Cardiac septum (tissue), 1 donor: ENCODE data around the gene PRIMA1. TPM values are rescaled to one million over a fixed set of nuclear protein-coding genes. Genes with fewer than 3 reads are reported as not detected.

Experiments used
- DNase-seq: peaks from one replicate; pipeline ENCODE4 v3.0.0-alpha.2; 2020; ENCODE audit warnings: low spot score
- intact Hi-C: fragments of 100-400 bp; cut with DNase I; formaldehyde crosslinking; loops from one replicate; pipeline ENCODE4 v1.14.0; 2022
- total RNA-seq: library from RNA; stranded (reverse); fragmentation: NEBNext Ultra II Directional; extraction: Animal tissue kit (Norgen Biotek cat#: 25700); gene quantifications from one replicate; pipeline ENCODE4 v1.2.1, GENCODE V29; 2021
- donor health status: DM: no; HTN: no; CAD: no.

The PRIMA1 gene
- total RNA-seq, 1 donor from 2014 or later, result 2.3 TPM

DNA sequence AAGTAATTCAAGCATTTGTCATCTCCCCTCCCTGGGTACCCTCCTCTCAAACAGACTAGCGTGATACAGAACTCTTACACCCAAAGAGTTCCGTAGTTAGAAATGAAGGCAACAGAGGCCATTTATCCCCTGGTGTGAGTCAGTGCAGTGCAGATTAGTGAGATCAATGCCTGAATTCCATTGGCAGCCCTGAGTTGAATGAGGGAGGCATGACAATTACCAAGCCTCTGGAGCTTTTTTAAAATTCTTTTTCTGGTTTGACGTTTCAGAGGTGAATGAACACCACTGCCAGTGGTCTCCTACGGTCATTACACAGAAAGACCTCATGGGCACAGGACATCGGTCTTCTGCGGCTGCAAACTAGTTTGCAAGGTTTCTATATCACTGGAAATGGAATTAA, 94.4 kb downstream of the PRIMA1 start:
- intact Hi-C loops, result no loop called here
- no peak for DNase-seq

DNA sequence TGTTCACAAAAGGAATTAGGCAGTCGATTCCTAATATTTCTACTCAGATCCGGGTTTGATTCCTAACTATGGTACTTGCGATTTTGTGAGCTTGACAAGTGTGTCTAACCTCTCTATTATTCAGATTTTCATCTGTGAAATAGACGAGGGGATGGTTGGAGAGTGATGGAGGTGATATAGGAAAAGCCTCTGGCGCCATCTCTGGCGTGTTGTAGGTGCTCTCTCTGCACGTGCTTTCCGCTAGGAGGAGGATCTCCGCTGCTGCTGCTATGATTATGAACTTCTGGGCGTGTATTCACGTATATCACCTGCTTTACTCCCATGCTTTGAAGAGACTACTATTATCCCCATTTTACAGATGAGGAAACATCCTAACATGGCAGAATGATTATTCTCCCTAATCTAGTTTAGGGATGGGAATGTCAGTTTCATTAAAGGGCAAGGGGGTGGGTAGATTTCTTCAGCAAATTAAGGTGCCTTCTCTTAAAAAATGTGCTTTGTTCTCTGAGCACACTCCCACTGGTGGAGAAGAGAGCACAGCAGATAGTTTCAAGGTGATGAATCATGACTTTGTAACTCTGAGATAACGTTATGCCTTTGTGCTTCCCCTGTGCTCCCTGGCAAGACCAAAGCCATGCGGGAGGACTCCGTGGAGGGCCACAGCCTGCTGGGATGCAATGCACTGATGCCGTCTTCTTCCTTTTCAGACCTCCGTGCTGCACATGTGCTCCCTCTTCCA, 97.1 kb downstream of the PRIMA1 start:
- intact Hi-C loops, result no loop called here

DNA sequence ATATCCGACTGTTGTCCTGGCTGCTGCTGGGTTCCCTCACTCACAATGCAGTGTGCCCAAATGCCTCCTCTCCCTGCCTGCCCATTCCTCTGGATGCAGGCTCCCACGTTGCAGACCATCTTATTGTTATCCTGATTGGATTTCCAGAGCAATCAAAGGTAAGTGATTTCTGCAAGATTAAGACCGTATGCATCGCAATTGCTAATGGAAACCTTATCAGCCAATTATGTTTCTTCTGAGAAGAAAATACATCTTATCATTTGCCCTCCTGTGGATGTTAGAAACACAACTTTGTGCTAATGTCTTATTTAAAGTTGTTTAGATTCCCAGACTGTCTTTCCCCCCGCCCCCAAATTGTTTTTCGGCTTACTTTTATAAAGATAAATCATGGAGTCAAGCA, 98.1 kb downstream of the PRIMA1 start:
- DNase-seq, result no peak
- intact Hi-C loops, result no loop called here

More for the DNA sequence above, 97.1 kb downstream of the PRIMA1 start:
- DNase-seq, result no peak

DNA sequence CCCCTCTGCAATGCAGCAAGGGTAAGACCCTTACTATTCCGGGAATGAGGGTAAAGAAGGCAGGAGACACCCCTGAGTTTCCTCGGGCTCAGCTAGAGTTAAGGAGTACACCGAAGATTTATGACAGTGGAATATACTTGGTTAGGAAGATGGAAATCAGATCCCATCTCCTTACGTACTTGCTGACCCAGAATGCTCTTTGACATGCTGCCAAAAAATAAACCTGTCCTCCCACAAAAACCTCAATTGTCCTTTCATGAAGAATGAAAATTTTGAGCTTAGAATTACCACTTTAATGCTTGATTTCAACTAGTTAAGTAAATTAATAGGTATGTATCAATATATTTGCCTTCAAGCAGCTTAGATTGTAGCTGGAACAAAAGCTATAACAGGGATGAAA, 99.5 kb downstream of the PRIMA1 start:
- intact Hi-C loops, result no loop called here
- DNase-seq, result no peak

DNA sequence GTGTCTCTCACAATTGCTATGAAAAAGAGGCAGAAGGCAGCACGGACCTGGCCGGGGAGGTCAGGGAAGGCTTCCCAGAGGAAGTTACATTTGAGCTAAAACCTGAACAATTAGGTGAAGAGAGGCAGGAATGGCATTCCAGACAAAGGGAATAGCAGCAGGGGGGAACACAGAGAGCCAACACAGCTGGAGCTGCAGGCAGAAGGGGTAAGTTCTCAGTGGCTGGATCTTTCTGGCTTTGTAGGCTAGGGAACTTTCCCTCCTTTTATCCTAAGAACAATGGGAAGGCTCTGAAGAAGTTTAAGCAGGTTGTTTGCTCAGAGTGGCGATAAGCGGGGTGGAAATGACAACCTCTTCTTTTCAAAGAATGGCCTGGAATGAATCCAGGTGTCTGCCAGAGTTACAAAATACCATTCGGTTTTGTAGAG, 100.0 kb downstream of the PRIMA1 start:
- intact Hi-C loops, result no loop called here
- DNase-seq, result no peak

DNA sequence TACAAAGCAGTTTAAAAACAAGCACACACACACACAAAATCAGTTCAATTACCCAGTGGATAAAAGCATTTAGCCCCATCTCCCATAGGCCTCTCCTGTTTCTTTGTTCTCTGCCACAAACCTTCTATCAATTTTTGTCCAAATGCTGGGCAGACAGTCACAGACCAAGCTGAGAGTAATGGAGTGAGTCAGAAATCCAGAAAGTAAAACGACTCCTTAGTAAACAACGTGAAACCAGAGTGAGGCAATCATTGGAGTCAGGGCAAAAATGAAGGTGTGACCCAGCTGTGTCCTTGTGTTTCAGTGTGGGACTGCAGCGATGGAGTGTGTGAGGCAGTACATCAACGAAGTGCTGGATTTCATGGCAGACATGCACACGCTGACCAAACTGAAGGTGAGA, 102.0 kb downstream of the PRIMA1 start:
- intact Hi-C loops, result no loop called here
- no peak for DNase-seq

DNA sequence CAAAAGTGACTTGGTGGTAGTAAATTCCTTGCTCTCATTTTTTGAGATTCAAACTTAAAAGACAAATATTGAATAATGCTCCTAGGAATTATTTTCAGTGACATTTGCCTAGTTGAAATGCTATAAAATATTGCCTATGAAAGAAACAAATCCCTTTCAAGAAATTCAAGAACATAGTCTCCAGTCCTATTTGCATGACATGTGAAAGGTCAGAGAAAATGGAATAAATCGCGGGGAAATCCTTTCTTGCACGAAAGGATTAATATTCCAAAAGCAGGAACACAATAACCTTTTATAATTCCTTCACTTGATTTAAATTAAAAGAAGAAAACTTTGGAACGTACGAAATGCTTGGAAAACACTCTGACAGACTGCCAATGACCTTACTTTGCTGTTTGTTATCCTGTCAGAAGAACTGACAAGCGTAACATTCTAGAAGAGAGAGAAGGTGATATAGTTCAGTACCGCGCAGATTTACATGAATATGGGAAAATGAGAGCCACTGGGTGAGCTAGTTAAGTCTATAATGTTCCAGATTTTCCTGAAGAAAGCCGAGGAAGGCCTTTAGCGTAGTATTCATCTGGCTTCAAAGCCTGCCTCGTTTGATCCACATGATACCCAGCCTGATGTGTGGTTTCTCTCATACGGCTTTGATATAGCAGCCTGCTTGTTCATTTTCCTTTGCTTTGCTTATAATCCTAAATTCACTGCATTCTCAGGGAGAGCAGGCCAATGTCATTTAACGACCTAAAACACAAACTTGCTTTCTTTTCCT, 103.0 kb downstream of the PRIMA1 start:
- intact Hi-C loops, result no loop called here

DNA sequence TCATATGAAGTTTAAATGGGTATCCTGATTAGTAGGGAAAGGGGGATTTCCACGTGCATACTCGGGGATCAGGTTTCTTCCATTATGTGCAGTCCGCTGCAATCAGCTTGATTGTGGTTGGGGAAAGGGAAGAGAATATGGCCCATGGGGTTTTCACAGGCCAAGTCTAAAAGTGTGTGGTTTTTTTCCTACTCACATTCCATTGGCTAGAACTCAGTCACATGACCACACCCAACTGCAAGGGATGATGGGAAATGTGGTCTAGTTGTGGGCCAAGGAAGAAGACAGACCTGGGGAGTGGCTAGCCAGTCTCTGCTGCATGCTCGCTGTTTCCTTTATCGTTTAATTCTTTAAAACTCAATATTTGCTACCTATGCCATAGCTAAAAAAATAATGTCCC, 105.1 kb downstream of the PRIMA1 start:
- intact Hi-C loops, result no loop called here
- no peak for DNase-seq

More for the DNA sequence above, 103.0 kb downstream of the PRIMA1 start:
- DNase-seq, result no peak

DNA sequence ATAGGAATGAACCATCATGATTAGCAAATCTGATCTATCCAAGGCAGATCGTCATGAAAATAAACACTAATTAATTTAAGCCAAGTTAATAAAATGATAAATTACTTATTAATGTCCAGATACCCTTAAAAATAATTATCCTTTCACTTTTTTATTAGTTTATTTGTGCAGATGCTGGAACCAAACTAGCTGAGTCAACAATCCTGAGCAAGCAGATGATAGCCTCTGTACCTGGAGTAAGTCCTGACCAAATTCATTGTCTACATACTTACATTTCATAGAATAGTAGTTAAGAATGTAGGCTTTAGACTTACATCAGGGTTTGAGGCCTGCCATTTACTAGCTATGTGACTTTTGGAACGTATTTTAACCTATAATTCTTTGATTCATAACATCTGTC, 105.8 kb downstream of the PRIMA1 start:
- intact Hi-C loops, result no loop called here
- DNase-seq, result no peak

DNA sequence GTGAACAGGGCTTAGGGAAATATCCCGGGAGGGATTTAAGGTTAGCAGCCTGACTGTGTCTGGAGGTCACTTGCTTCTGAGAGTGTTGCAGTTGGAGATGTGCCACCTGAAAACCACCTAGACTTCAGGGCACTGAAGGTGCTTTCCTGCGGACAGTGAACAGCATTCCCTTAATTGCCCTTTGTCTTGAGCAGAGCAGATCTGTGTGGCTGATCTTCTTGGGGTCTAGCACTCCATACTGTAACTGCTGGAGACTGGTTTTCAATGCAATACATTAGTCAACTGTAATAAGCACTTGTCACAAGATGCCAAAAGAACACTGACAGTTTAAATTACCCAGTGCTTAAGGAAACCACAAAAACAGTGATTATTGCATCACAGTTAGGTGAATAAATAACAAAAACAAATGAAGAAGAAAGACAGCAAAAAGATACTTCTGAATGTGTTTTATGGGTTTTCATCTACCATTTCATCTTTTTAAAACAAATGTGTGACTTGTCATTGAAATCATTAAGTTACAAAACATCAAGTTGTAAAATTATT, 111.8 kb downstream of the PRIMA1 start:
- no peak for DNase-seq
- intact Hi-C loops, result no loop called here

DNA sequence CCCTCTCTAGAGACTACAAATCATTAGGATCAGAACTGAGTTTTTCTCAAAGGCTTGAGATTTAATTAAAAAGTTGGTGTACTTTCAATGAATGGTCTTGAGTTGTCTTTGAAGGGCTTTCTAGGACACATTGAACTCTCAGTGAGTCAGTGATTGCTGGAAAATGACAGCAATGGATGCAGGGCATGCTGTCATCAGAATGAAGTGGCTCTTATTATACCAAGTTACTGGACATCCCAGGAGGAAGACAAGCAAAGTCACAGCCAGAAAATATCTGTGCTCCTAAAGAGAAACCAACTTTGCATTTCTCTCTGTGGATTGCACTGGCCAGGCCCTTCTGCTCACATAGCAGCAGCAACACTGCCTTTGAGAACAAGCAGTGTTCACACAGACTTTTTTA, 112.6 kb downstream of the PRIMA1 start:
- DNase-seq, result no peak
- intact Hi-C loops, result no loop called here

DNA sequence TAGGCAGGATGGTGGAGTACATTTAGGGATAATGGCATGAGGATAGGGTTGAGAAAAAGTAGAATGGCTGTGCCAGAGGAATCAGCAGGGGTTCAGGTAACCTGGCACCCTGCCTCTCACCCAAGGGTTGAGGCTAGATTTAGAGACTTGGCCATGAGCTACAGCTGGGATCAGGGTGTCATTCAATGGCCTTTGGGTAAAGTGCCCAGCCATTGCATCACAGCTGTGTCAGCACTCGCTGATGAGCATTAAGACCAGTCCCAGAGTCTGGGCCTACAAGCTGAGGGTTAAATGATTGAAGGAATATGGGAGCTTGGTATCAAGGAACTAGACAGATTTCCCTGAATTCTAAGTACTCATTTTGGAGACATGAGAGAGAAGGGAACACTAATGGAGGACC, 113.9 kb downstream of the PRIMA1 start:
- intact Hi-C loops, result no loop called here
- no peak for DNase-seq

DNA sequence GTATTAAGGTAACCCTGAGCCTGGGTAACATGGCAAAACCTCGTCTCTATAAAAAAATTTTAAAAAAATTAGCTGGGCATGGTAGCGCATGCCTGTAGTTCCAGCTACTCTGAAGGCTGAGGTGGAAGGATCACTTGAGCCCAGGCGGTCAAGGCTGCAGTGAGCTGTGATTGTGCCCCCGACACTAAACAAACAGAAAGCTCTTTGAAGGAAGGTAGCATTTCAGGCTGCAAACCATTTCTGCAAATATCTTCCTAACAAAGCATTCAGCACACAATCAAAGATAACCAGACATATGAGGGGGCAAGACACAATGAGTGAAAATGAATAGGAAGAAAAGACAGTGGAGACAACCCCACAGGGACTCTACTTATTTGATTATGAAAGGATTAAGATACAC, 118.7 kb downstream of the PRIMA1 start:
- intact Hi-C loops, result no loop called here
- DNase-seq, result no peak

Other genes with a start within 250 kb of the PRIMA1 start
- not detected for gene FAM181A, start 138.9 kb upstream of the PRIMA1 start, total RNA-seq
- gene ASB2, start 188.1 kb upstream of the PRIMA1 start, total RNA-seq, result 156 TPM
- 3.4 TPM for gene CCDC197, start 208.8 kb upstream of the PRIMA1 start, total RNA-seq
- 0.30 TPM for gene OTUB2, start 237.9 kb upstream of the PRIMA1 start, total RNA-seq